Measurements from ENCODE around the gene NFATC1. TPM values are rescaled to one million over a fixed set of nuclear protein-coding genes. Genes with fewer than 3 reads are reported as not detected.

The NFATC1 gene
- total RNA-seq, 4 donors from 2014 or later = 7.1 to 74.7 (median 28.4) TPM

- Histone ChIP-seq H3K9me3 (no peaks in the 10 kb centered on the region), H3K27ac (no peak overlapping the region), H3K4me3 (no peak overlapping the region), H3K27me3 (no peaks in the 10 kb centered on the region), H3K4me1 (peaks cover 0 to 3% of the 10 kb centered on the region in 2 donors), H3K36me3 (peaks cover 0 to 15% of the 10 kb centered on the region in 2 donors)
- in situ Hi-C loops (cut with MboI; ENCODE audit: low sequenced_read_pairs in 4 of 4) = no loop called here
- ATAC-seq (peak in 1 of 2 donors; percentile 63), DNase-seq (peak in 1 of 2 donors; percentile 58)
- TF ChIP-seq CTCF (IDR thresholded peaks at IDR 0.05 in 4 of 5, conservative IDR thresholded peaks at IDR 0.05 in 1 of 5) (peak; percentile 74 to 89 (median 87)), POLR2A (IDR thresholded peaks at IDR 0.05) (no peak)
- intact Hi-C loops (cut with DNase I; ENCODE audit: low total_unique reads) = loop anchor here (1.0 kb wide), 1 partner anchor 147 kb away; no protein-coding TSS in a partner anchor
Measured at GRCh38 chr18:79380816-79381806, 14.6 kb upstream of the NFATC1 start.

GRCh38 chr18:79381811-79382311, 13.9 kb upstream of the NFATC1 start:
- intact Hi-C loops (cut with DNase I; ENCODE audit: low total_unique reads) = no loop called here
- no peak for DNase-seq
- in situ Hi-C loops (cut with MboI; ENCODE audit: low sequenced_read_pairs in 4 of 4) = no loop called here

GRCh38 chr18:79382681-79383387, 12.9 kb upstream of the NFATC1 start:
- intact Hi-C loops (cut with DNase I; ENCODE audit: low total_unique reads) = no loop called here
- H3K36me3 ChIP-seq = peaks cover 0 to 6% of the 10 kb centered on the region in 2 donors
- TF ChIP-seq POLR2A (IDR thresholded peaks at IDR 0.05) = no peak
- no peak for TF ChIP-seq CTCF (IDR thresholded peaks at IDR 0.05 in 4 of 5, conservative IDR thresholded peaks at IDR 0.05 in 1 of 5)
- H3K27ac ChIP-seq = no peak overlapping the region
- no peaks in the 10 kb centered on the region for H3K27me3 ChIP-seq
- no peak for DNase-seq
- H3K4me1 ChIP-seq = peaks cover 0 to 3% of the 10 kb centered on the region in 2 donors
- no peak overlapping the region for H3K4me3 ChIP-seq
- no peaks in the 10 kb centered on the region for H3K9me3 ChIP-seq
- ATAC-seq = no peak
- in situ Hi-C loops (cut with MboI; ENCODE audit: low sequenced_read_pairs in 4 of 4) = no loop called here

More at GRCh38 chr18:79381811-79382311, 13.9 kb upstream of the NFATC1 start:
- peaks cover 0 to 15% of the 10 kb centered on the region in 2 donors for H3K36me3 ChIP-seq
- H3K9me3 ChIP-seq = no peaks in the 10 kb centered on the region
- ATAC-seq = no peak
- H3K4me3 ChIP-seq = no peak overlapping the region
- peaks cover 0 to 3% of the 10 kb centered on the region in 2 donors for H3K4me1 ChIP-seq
- no peak overlapping the region for H3K27ac ChIP-seq
- no peaks in the 10 kb centered on the region for H3K27me3 ChIP-seq
- no peak for TF ChIP-seq POLR2A (IDR thresholded peaks at IDR 0.05)
- no peak for TF ChIP-seq CTCF (IDR thresholded peaks at IDR 0.05 in 4 of 5, conservative IDR thresholded peaks at IDR 0.05 in 1 of 5)

GRCh38 chr18:79383388-79384056, 12.2 kb upstream of the NFATC1 start:
- in situ Hi-C loops (cut with MboI; ENCODE audit: low sequenced_read_pairs in 4 of 4) (no loop called here), intact Hi-C loops (cut with DNase I; ENCODE audit: low total_unique reads) (no loop called here)
- no peak for TF ChIP-seq CTCF (IDR thresholded peaks at IDR 0.05 in 4 of 5, conservative IDR thresholded peaks at IDR 0.05 in 1 of 5)
- TF ChIP-seq POLR2A (IDR thresholded peaks at IDR 0.05) = no peak
- H3K4me1 ChIP-seq = peaks cover 0 to 3% of the 10 kb centered on the region in 2 donors
- DNase-seq (no peak), ATAC-seq (no peak)
- no peak overlapping the region for H3K27ac ChIP-seq
- H3K27me3 ChIP-seq = no peaks in the 10 kb centered on the region
- no peak overlapping the region for H3K4me3 ChIP-seq
- no peaks in the 10 kb centered on the region for H3K36me3 ChIP-seq
- H3K9me3 ChIP-seq = no peaks in the 10 kb centered on the region
